GM12878 (cell line): Measurements from ENCODE around the gene CLK1. TPM values are rescaled to one million over a fixed set of nuclear protein-coding genes. Genes with fewer than 3 reads are reported as not detected.

Experiments
- BRCA1 ChIP-seq: IDR thresholded peaks from 2 replicates; pipeline ENCODE4 v1.6.1; 2011; ENCODE audit warnings: low read depth, low read length, improper control_type of control experiment
- CHD2 ChIP-seq: IDR thresholded peaks from 2 replicates; pipeline ENCODE4 v1.6.1; 2011; ENCODE audit warnings: low read depth, low read length, improper control_type of control experiment, borderline replicate concordance
- E2F8 ChIP-seq: fragments of 450-650 bp; IDR thresholded peaks from 2 replicates; pipeline ENCODE4 v1.6.1; 2018; ENCODE audit warnings: mild to moderate bottlenecking, low read depth, moderate library complexity; ENCODE audit not compliant: partially characterized antibody
- EED ChIP-seq: sonication (generic); IDR thresholded peaks from 2 replicates; pipeline ENCODE4 v1.6.1; 2016; ENCODE audit warnings: antibody characterized with exemption, low read depth
- FOS ChIP-seq: IDR thresholded peaks from 3 replicates; pipeline ENCODE4 v1.6.1; 2011; ENCODE audit warnings: borderline replicate concordance; ENCODE audit not compliant: insufficient read length; ENCODE audit errors: extremely low read depth
- GABPA ChIP-seq: IDR thresholded peaks from 2 replicates; pipeline ENCODE4 v1.6.1; 2014; ENCODE audit warnings: antibody characterized with exemption, low read depth, mild to moderate bottlenecking, inconsistent platforms
- IKZF1 ChIP-seq: fragments of 450-650 bp; conservative IDR thresholded peaks from 2 replicates; pipeline ENCODE4 v1.6.1; 2017; ENCODE audit warnings: antibody characterized with exemption, mild to moderate bottlenecking
- IRF3 ChIP-seq: fragments of 450-650 bp; IDR thresholded peaks from 2 replicates; pipeline ENCODE4 v1.6.1; 2014; ENCODE audit warnings: mild to moderate bottlenecking
- KDM1A ChIP-seq: fragments of 200-600 bp; sonication (generic); IDR thresholded peaks from 2 replicates; pipeline ENCODE4 v1.6.1; 2016; ENCODE audit warnings: borderline replicate concordance
- POLR2A ChIP-seq: IDR thresholded peaks from 2 replicates; pipeline ENCODE4 v1.6.1; 2011; ENCODE audit warnings: low read depth, mild to moderate bottlenecking, low read length
- RAD21 ChIP-seq: IDR thresholded peaks from 2 replicates; pipeline ENCODE4 v1.6.1; 2011; ENCODE audit warnings: mild to moderate bottlenecking, low read depth, low read length, moderate library complexity; ENCODE audit not compliant: insufficient read depth
- RAD51 ChIP-seq: fragments of 450-650 bp; IDR thresholded peaks from 2 replicates; pipeline ENCODE4 v1.6.1; 2016; ENCODE audit warnings: moderate library complexity, mild to moderate bottlenecking, inconsistent platforms
- RBBP5 ChIP-seq: fragments of 200-600 bp; sonication (generic); conservative IDR thresholded peaks from 2 replicates; pipeline ENCODE4 v1.6.1; 2016
- RELA ChIP-seq: fragments of 450-650 bp; IDR thresholded peaks from 2 replicates; pipeline ENCODE4 v1.8.0; 2014; ENCODE audit warnings: borderline replicate concordance; ENCODE audit not compliant: partially characterized antibody
- SKIL ChIP-seq: fragments of 450-650 bp; IDR thresholded peaks from 2 replicates; pipeline ENCODE4 v1.6.1; 2017; ENCODE audit warnings: mild to moderate bottlenecking, low read depth, inconsistent platforms; ENCODE audit not compliant: poor library complexity, severe bottlenecking
- SMC3 ChIP-seq: IDR thresholded peaks from 2 replicates; pipeline ENCODE4 v1.6.1; 2011; ENCODE audit warnings: low read length, improper control_type of control experiment, borderline replicate concordance
- SUZ12 ChIP-seq: fragments of 200-600 bp; sonication (generic); IDR thresholded peaks from one replicate; pipeline ENCODE4 v1.6.1; 2018; ENCODE audit warnings: antibody characterized with exemption, mild to moderate bottlenecking; ENCODE audit not compliant: unreplicated experiment
- TAF1 ChIP-seq: IDR thresholded peaks from 2 replicates; pipeline ENCODE4 v1.6.1; 2011; ENCODE audit warnings: mild to moderate bottlenecking, low read depth, low read length, borderline replicate concordance
- TCF7 ChIP-seq: IDR thresholded peaks from 2 replicates; pipeline ENCODE4 v1.6.1; 2014; ENCODE audit warnings: antibody characterized with exemption, borderline replicate concordance
- ZBED1 ChIP-seq: IDR thresholded peaks from 2 replicates; pipeline ENCODE4 v1.6.1; 2016; ENCODE audit warnings: borderline replicate concordance
- ZNF24 ChIP-seq: fragments of 450-650 bp; IDR thresholded peaks from 2 replicates; pipeline ENCODE4 v1.6.1; 2017; ENCODE audit warnings: antibody characterized with exemption, mild to moderate bottlenecking
- ZNF687 ChIP-seq: fragments of 450-650 bp; IDR thresholded peaks from 2 replicates; pipeline ENCODE4 v1.6.1; 2017; ENCODE audit warnings: mild to moderate bottlenecking, moderate library complexity
- ZZZ3 ChIP-seq: IDR thresholded peaks from 2 replicates; pipeline ENCODE4 v1.6.1; 2011; ENCODE audit warnings: low read depth; ENCODE audit not compliant: control insufficient read depth, insufficient read length
- polyA plus RNA-seq, 11 experiments: library from polyadenylated mRNA; depleted of rRNA in 4 of 11; unstranded in 6 of 11; stranded (reverse) in 5 of 11; fragments of >200 nt; fragmentation: Nextera tagmentation in 4 of 11; fragmentation: Illumina TruSeq in 1 of 11; extraction: Ambion mirVana in 4 of 11; extraction: Trizol in 1 of 11; gene quantifications; 1 replicate in 1 of 11; 2 replicates in 10 of 11; pipeline versions ENCODE4 v1.2.1 to v1.2.3, GENCODE V29; 2011 to 2016; ENCODE audit warnings: inconsistent platforms in 2 of 11, missing spikeins in 2 of 11, low read depth in 1 of 11
- total RNA-seq, 4 experiments: library from RNA; depleted of rRNA in 3 of 4; stranded (reverse); fragments of >200 nt in 3 of 4; fragmentation: Illumina TruSeq in 1 of 4; extraction: Trizol in 1 of 4; gene quantifications; 2 replicates each; pipeline versions ENCODE4 v1.2.1 to v1.2.3, GENCODE V29; 2013 to 2021

The CLK1 gene
- total and polyA plus RNA-seq, 10 of the 15 experiments (the other 5 are each of a cell fraction or from before 2014, with no cell fraction given): 61.2 to 221 (median 80.1) TPM

- no peak for TF ChIP-seq E2F8
- no peak for TF ChIP-seq FOS
- no peak for TF ChIP-seq CHD2
- no peak for TF ChIP-seq ZNF24
- peak; percentile 74 for TF ChIP-seq EED
- TF ChIP-seq SMC3: no peak
- no peak for TF ChIP-seq RAD51
- TF ChIP-seq TAF1: no peak
- TF ChIP-seq IKZF1: peak; percentile 82
- peak; percentile 32; the same call in 1 of the 2 replicates for TF ChIP-seq TCF7
- TF ChIP-seq RELA: no peak
- no peak for TF ChIP-seq ZNF687
- TF ChIP-seq SKIL: peak; percentile 70
- TF ChIP-seq RAD21: no peak
- no peak for TF ChIP-seq ZZZ3
- TF ChIP-seq RBBP5: no peak
- peak; percentile 60; the same call in 1 of the 2 replicates for TF ChIP-seq GABPA
- no peak for TF ChIP-seq BRCA1
- TF ChIP-seq ZBED1: peak; percentile 78
- no peak for TF ChIP-seq IRF3
- TF ChIP-seq KDM1A: no peak
- TF ChIP-seq SUZ12: no peak
- no peak for TF ChIP-seq POLR2A
Measured at GRCh38 chr2:200814276-200814815, 50.1 kb downstream of the CLK1 start (continued).
